Peyer's patch (tissue), 4 donors: Measurements from ENCODE around the gene HBEGF.

Source experiments
- CTCF ChIP-seq, 6 experiments: fragments of 450-650 bp in 4 of 6; fragments of 200-600 bp in 2 of 6; sonication (generic) in 1 of 6; IDR thresholded peaks; one replicate each; pipeline ENCODE4 v1.5.1; 2017 to 2019; ENCODE audit warnings: antibody characterized with exemption in 6 of 6, mild to moderate bottlenecking in 3 of 6, moderate library complexity in 1 of 6
- POLR2A ChIP-seq, 2 donors: fragments of 450-650 bp; IDR thresholded peaks; one replicate each; pipeline ENCODE4 v1.5.1; 2017; ENCODE audit warnings: antibody characterized with exemption in 2 of 2, mild to moderate bottlenecking in 2 of 2, moderate library complexity in 2 of 2

GRCh38 chr5:140337880-140338279 is 8.5 kb downstream of the HBEGF start:
- TF ChIP-seq CTCF (IDR thresholded peaks at IDR 0.05), result no peak
- TF ChIP-seq POLR2A (IDR thresholded peaks at IDR 0.05), result no peak
